ENCODE data around the gene RNF151.

Gene RNF151

GRCh38 chr16:1997494-1998359, 31.1 kb downstream of the RNF151 start:
- TF ChIP-seq, protein P1, sequence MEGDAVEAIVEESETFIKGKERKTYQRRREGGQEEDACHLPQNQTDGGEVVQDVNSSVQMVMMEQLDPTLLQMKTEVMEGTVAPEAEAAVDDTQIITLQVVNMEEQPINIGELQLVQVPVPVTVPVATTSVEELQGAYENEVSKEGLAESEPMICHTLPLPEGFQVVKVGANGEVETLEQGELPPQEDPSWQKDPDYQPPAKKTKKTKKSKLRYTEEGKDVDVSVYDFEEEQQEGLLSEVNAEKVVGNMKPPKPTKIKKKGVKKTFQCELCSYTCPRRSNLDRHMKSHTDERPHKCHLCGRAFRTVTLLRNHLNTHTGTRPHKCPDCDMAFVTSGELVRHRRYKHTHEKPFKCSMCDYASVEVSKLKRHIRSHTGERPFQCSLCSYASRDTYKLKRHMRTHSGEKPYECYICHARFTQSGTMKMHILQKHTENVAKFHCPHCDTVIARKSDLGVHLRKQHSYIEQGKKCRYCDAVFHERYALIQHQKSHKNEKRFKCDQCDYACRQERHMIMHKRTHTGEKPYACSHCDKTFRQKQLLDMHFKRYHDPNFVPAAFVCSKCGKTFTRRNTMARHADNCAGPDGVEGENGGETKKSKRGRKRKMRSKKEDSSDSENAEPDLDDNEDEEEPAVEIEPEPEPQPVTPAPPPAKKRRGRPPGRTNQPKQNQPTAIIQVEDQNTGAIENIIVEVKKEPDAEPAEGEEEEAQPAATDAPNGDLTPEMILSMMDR (IDR thresholded peaks at IDR 0.05; ENCODE audit: low read depth, low read length), result no peak
- H3K4me3 ChIP-seq (ENCODE audit: low read depth, low read length), result no peak overlapping the region

GRCh38 chr16:1998360-1998835, 31.7 kb downstream of the RNF151 start:
- H3K4me3 ChIP-seq (ENCODE audit: low read depth, low read length), result no peak overlapping the region
- TF ChIP-seq, protein P1 (IDR thresholded peaks at IDR 0.05; ENCODE audit: low read depth, low read length), result no peak

DNA sequence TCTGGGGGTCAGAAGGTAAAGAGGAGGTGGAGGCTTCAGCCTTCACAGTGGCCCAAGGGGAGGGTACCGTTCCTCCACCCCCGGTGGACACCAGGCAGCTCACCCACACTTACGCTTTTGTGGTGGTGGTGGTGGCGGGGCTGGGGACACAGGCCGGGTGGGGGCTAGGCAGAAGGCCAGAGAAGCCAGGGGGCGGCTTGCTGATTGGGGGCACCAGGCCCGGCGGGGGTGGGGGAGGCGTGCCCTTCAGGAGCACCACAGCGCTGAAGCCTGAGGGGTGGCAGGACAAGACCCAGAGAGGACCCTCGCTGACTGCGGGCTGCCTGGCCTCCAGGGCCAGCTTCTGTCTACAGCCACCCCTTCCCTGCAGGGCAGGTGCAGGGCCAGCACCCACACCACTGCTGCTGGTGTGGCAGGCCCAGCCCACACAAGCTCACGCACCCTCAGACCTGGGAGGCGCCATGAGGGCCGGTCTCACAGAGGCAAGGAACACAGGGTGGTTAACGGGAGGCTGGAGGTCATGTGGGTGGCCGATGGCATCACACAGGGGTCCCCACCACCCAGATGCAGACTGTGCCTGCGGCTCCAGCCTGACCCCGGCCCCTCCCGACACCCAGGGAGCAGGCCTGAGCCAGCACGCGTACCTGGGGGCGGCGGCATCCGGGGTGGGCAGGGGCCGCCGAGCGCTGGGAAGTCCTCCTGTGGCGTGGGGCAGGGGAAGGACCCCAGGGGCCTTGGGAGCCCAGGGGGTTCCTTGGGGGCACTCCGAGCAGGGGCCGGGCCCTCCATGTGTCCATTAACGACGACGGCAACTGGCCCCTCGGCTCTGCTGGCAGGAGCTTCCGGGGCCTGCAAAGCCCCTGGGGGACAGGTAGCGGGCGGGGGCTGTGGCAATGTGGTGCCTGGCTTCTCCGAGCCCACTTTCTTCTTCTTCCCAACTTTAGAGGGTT, 32.5 kb downstream of the RNF151 start:
- H3K4me3 ChIP-seq (ENCODE audit: low read depth, low read length), result no peak overlapping the region
- TF ChIP-seq, protein P1 (IDR thresholded peaks at IDR 0.05; ENCODE audit: low read depth, low read length), result no peak

DNA sequence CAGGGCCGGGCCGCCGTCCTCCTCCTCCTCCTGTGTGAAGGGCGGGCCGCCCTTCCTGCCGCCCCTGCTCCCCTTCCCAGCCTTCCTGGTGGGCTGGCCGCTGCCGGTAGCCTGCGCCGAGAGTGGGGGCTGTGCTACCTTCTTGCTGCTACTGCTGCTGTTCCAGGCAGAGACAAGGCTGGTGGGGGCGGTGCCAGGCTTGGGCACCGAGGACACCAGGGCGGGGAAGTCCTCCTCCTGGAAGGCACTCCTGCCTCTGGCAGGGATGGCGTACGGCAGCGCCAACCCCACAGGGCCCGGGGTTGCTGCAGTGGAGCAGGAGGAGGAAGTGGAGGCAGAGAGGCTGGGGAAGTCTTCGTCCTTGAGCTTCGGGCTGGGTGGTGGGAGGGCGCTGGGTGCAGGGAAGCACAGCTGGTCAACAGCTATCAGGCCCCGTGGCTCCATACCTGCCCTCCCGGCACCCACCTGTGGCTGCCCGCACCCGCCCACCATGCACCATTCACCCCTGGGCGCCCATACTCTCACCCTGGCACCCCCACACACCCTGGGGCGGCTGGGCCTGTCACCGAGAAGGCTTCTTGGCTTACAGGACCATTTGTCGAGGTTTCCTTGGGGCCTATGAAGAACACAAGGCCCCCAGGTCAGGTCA, 33.3 kb downstream of the RNF151 start:
- TF ChIP-seq, protein P1 (IDR thresholded peaks at IDR 0.05; ENCODE audit: low read depth, low read length), result no peak
- no peak overlapping the region for H3K4me3 ChIP-seq (ENCODE audit: low read depth, low read length)

GRCh38 chr16:2001035-2001434, 34.4 kb downstream of the RNF151 start:
- H3K4me3 ChIP-seq (ENCODE audit: low read depth, low read length), result no peak overlapping the region
- TF ChIP-seq, protein P1 (IDR thresholded peaks at IDR 0.05; ENCODE audit: low read depth, low read length), result no peak

DNA sequence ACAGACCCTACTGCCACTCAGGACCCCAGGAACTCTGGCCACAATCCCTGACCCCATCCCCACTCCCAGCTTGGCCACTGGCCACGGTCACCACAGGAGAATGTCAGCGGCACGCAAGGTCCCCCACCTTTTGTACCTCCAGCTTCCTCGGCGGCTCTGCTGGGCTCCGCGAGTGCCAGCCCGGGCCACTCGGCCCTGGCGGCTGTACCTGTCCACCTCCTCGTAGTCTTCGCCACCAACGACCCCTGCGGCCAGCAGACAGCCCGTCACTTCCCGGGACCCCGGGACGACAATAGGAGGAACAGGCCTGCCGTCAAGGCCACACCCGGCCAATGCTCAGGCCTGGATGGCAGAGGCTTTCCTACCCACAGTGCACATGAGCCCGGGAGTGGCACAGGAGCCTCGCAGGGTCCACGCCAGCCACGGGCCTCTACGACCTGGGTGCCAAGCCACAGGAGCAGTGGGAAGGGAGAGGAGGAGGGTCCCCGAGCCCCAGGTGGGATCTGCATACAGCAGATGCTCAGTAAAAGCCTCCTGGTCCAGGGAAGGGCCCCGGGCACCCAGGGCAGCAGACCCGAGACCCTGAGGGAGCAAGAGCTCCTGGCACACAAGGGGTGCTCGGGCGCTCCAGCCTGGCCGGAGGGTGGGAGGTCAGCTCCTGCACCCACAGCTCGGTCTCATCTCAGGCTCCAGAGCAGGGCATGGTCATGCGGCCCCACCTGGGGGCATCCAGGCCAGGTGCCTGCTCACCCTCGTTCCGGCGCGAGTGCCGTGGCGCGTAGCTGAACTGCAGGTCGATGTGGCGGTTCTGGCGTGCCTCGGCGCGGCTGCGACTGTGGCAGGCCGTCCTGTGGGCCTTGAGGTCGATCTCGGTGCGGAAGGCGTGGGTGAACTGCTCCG, 35.0 kb downstream of the RNF151 start:
- TF ChIP-seq, protein P1 (IDR thresholded peaks at IDR 0.05; ENCODE audit: low read depth, low read length), result no peak
- no peak overlapping the region for H3K4me3 ChIP-seq (ENCODE audit: low read depth, low read length)
